GM18507 (cell line): ENCODE measurements around the gene TMEM109.
"Not testable (repeated sequence)": the region's sequence is repeated elsewhere in the genome, so short reads cannot be mapped to it uniquely, and the experiment has no call there.

Experiments used
- DNase-seq: peaks from one replicate; pipeline ENCODE4 v3.0.0; 2011; ENCODE audit warnings: low read depth; ENCODE audit not compliant: insufficient read length; ENCODE audit errors: extremely low spot score
- FAIRE-seq: peaks from 2 replicates; lab custom pipeline; 2011; peaks lifted over from hg19 to GRCh38; lab: Jason Lieb, UNC

The TMEM109 gene

DNA sequence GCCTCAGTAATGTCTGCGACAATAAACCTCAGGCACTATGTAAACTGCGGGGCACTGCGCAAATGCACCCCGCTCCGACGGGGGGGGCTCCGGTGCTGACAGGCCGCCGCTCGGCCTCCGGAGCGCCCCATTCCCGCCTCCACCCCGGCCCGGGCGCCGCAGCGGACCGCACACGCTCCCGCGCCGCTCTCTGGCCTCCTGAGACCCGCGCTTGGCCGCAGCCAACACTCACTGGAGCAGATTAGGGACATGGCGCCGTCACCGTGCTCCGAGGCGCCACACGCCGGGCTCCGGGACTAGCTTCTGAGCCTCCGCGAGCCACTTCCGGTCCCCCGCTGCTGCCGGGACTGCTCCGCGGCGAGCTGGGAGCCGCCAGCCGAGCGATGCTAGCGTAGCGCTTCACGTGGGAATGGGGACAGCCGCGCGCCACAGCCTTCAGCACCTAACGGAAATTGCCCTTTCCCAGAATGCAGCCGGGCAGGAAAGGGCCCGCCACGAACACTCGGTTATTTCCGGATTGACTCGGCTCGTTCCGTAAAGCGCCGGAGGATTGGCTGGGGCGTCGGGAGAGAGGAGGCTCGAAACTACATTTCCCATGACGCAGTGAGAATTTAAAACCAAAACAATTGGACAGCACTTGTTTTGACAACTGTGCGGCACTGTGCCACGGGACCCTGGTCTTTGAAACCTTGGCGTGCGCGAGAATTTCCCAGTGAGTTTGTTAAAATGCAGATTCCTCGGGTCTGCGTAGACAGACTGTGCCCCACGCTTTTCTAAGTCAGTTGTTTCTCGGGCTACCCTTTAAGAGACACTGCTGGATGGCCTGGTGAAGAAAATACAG lies 7.6 kb upstream of the TMEM109 start, which contains the start of gene PRPF19:
Gene PRPF19 (minus strand): TSS at position 454 of the 841 bp plus-strand sequence. CDS start 203 bp downstream, at position 251.
- peak; percentile 98 for FAIRE-seq
- DNase-seq = peak; percentile 94

DNA sequence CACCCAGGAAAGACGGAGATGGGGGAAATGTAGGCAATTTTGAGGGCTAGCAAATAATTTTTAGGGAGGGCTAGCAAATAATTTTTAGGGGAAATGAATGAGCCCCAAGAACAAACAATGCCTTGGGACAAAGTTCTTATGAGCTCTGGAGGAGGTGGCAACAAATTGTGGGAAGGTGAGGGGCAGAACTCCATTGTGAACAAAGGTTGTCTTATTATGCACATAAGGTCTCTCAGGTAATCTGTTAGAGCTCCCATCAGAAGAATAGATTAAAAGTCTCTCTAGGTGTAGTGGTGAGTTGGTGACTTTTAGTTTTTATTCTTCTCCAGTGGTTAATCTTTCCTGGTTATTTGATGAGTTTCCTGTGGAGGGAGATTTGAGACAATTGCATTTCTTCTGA lies 5.2 kb upstream of the TMEM109 start:
- DNase-seq = no peak
- FAIRE-seq = no peak

DNA sequence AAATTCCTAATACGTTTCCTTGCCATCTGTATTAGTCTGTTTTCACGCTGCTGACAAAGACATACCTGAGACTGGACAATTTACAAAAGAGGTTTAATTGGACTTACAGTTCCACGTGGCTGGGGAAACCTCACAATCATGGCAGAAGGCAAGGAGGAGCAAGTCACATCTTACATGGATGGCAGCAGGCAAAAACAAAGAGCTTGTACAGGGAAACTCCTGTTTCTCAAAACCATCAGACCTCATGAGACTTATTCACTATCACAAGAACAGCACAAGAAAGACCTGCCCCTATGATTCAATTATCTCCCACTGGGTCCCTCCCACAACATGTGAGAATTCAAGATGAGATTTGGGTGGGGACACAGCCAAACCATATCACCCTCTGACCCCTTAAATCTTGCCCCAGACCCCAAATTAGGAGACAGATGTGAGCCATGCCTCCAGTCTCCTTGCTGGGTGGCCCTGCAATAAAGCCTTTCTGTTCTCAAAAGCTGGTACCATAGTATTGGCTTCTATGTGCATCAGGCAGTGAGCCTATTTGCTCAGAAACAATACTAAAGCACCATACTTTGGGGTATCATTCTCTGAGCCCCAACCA lies 4.2 kb upstream of the TMEM109 start:
- not testable (repeated sequence) for DNase-seq, FAIRE-seq

DNA sequence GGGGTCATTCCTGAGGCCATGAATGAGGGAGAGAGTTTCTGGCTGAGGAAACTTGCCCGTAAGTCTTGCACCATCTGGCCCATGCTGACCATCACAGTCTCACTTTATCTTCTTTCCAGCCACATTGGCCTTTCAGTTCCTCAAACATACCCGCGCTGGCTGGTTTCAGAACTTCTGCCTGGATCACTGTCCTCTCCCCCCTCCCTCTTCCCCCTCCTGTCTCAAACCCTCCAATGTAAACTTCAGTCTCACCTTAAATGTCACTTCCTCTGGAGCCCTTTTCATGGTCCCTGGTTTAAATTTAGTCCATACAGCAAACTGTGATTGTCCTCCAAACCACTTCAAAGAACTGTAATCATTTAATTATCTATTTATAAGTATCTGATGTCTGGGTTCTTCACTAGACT lies 3.7 kb upstream of the TMEM109 start:
- FAIRE-seq (peak; percentile 98), DNase-seq (no peak)

DNA sequence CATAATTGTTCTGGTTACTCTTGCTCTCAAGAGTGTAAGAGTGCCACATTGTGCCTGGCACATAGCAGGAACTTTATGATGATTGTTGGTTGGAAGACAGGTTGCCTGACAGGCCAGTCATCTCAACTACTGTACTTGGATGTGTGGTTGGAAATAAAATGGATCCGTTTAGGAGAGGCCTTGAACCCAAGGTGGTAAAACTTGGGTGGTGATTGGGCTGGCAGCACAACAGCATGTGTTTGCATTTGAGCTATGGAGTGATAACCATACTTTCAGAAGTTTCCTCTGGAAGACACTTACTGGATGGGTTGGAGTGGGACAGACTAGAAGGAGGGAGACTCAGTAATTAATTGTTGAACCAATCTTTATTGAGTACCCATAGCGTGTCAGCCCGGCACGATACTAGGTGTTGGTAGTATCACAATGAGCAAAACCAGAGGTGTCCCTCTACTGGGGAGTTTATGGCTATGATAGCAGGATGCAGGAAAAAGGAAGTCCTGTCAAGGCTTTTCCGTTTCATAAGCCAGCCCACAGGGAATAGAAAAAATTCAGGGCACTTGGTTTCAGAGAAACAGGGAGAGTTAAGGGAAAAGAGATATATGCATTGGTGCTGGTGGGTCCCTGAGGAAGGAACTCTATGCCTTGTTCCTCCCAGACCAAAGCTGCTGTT lies 3.1 kb upstream of the TMEM109 start:
- DNase-seq (no peak), FAIRE-seq (peak; percentile 77)

DNA sequence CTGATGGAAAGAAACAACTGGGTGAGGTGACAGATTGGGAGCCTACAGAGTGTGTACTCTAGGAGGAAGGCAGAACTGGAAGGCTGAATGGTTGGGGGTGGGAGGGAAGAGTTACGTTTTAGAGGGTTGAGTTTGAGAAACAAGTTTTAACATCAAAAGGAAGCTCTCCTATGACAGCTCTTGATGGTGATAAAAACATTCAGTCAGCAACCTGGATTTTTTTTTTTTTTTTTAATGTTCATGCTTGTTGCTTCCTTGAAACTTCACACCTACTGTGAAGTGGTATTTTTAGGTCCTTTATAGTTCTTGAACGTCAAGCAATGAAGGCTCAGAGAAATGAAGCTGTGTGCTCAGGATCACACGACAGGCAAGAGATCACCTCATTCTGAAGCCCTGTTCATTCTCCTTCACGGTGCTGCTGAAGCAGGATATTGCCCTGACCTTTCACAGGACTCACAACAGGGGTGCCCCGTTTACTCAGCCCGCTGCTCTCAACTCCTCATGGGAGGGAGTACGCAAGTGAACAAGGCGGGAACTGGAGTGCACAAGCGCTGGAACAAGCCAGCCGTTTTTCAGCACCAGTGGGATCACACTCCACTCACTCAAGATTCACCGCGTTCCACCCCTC lies 1.6 kb upstream of the TMEM109 start:
- FAIRE-seq = no peak
- no peak for DNase-seq

DNA sequence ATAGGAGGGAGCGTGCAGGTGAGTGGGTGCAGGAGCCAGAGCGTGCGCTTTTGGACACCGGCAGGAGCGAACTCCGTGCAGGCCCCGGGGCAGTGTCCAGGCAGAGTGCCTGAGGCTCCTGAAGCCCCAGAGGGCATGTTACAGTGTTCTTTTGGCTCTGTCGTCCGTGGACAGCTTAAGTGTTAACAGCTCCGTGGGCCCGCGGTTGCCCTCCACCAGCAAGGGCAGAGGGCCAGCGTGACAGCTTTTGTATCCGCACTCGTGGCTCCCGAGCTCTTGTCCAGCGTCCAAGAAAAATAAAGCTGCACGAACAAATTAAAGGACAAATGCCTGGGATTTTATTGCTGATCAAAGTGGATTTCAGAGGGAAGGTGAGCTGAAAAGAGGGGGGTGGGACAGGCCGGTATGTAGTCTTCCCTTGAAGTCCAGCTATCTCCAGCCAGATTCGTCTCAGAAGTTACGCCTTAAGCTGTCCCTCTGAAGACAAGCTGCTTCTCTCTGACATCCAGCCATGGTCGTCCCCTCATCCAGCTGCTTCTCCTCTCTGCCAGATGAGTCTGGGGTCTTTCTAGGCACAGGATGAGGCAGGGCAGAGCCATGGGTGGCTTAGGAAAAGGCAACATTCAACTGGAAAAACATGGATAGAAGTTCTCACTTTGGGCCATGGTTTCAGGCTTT lies 968 bp upstream of the TMEM109 start:
- FAIRE-seq (no peak), DNase-seq (no peak)

DNA sequence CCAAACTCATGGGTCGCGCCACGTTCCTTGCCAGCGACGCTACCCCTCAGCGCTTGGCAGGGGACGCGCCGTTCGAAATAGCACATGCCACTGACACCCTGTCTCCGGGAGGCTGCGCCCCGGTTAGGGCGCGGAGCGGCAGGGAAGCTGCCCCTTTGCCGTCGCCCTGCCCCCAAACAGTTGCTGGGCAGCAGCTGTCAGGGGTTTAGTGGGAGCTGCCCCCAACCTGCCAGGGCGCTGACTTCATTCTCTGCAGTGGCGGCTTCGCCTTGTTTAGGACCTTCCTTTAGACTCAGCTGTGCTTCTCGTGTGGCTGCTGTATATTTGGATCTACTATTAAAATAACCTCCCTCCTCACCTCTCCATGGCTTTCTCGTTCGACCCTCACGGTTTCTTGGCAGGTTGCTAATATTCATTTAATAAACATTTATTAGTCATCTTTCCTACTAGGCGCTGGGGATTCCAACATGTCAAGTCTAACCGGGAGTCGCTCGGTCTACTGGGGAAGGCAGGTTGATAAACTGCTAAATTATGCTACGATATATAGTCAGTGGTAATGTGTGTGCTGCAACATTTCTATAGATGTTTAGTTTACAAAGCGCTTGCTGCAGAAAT lies 782 bp downstream of the TMEM109 start:
- no peak for DNase-seq
- FAIRE-seq = no peak

DNA sequence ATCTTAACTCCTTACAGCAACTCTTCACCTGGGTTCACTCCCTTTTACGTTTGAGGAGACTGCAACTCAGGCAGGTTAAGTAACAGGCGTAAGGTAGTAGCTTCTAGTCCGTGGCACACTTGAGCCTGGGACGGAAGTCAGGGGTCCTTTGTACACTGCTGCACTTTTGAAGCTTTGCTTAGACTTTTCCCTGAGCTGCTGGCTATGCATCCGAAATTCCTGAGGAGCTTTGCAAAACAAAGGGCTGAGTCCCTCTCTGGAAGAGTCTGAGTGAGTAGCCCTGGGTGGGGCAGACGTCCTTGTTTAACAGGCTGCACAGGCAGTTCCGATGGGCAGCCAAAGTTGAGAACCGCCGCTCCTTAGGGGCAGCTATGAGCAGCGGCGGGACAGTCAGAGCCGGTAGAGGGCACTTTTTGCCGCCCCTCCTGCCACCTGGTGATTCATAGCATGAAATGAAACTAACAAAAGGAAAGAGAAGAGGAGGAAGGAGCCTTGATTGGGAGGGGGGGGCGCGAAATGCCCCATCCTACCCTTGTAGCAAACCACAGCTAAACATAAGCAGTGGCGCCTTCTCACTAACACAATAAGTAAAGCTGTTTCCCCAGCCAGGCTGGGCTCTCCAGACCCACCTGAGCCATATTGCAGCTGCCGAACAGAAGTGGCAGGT lies 1.4 kb downstream of the TMEM109 start:
- FAIRE-seq = peak; percentile 86
- DNase-seq = peak; percentile 72

DNA sequence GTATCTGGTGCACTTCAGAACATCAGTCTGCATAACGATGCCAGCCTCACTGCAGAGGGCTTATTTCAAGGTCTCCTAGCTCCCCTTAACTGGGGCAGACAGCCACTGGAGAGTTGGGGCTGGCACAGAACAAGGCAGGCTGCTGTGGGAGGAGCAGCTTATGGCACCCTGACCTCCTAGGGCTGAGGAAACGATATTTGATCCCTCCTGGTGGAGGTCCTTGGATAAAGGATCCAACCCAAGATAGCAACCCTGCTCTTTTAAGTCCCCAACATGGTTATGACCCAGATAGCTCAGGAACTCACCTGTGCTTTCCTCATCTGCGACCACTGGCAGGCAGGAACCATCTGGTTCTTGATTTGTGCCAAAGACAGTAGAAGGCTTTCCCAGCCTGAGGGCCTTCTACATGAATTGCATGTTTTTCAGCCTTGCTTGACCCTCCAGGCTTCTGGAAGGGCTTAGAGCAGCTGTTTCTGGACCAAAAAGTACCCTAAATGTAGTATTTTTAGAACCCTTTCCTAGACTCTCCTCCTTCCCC lies 2.8 kb downstream of the TMEM109 start:
- no peak for FAIRE-seq
- no peak for DNase-seq

DNA sequence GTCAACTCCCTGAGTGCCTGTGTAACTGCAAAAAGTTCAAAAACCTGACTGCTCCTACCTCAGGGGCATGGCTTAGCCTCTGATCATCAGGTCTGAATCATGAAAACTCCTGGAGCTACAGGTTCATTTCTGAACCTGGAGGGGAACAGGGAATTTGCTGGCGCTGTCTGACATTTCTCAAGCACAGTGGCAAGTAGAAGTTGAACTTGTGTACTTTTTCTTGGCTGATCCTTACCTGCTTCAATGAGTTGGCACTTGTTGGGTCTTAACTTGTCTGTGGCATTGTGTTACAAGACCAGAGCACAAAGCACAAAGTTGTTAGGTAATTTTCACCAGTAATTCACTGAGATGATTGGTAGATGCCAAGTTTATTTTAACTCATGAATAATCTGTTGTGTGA lies 3.3 kb downstream of the TMEM109 start:
- no peak for DNase-seq
- no peak for FAIRE-seq

DNA sequence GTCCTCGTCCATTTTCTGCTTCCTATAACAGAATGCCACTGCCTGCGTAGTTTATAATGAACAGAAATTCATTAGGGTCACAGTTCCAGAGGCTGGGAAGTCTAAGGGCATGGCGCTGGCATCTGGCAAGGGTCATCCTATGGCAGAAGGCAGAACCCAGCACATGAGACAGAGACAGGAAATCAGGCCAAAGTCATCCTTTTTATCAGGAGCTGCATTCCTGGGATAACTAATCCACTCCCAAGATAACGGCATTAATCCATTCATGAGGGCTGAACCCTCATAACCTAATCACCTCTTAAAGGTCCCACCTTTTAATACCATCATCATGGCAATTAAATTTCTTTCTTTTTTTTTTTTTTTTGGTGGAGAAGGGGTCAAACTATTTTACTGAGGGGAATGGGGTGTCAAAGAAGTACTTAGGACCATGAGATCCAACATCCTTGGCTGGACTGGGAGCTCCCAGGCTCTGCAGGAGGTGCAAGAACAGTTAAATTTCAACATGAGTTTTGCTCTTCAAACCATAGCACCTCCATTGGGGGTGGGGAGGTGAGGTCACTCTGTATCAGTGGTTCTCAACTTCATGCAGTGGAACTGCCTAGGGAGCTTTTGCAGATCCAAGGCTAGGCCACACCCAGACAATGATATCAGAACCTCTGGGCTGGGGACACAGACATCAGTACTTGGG lies 4.4 kb downstream of the TMEM109 start:
- FAIRE-seq (no peak), DNase-seq (no peak)

DNA sequence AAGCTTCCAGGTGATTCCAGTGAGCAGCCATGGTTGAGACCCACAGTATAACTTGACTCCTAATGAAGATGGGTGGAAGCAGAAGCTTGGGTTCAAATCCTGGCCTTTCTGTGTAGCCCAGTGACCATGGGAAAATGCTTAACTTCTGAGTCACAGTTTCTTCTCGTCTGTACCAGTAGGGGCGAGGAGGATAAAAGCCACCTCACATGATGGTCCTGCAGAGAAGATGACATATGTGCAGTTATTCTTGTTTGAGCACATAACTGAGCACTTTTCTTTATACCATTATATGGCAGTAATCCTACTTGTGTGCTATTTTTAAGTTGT lies 4.9 kb downstream of the TMEM109 start:
- FAIRE-seq (no peak), DNase-seq (no peak)

DNA sequence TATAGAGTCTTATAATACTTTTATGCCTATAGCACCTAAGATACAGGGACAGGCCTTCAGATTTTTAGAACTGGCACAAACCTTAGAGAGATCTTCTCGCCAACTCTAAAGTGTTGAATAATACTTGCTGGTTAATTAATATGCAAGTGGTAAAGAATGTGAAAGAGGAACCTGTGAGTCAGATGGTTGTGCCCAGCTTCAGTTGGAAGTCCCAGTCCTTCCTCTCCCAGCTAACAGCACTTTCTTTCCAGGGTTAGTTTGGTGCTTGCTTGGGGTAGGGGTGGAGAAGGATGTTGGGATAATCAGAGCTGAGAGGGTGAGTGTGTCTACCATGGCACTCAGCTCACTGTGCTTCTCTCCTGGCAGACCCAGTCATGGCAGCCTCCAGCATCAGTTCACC lies 5.4 kb downstream of the TMEM109 start:
- FAIRE-seq (no peak), DNase-seq (no peak)

DNA sequence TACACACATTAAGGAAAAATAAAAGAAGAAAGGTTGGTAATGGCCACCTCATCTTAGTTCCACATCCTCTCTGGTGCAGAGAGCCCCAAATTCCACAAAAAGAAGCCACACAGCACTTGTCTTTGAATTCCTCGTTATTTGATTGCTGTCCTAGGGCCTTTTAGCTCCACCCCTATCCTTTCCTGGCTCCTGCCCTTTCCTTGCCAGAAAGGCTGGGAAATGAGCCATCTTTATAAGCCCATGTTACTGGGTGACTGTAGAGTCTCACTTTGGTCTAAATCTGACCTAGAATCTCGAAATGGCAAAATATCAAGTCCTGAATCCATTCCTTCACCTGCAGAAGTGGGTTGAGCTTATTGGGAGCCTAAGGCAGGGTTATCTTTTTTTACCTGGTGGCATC lies 6.0 kb downstream of the TMEM109 start:
- DNase-seq (no peak), FAIRE-seq (no peak)

DNA sequence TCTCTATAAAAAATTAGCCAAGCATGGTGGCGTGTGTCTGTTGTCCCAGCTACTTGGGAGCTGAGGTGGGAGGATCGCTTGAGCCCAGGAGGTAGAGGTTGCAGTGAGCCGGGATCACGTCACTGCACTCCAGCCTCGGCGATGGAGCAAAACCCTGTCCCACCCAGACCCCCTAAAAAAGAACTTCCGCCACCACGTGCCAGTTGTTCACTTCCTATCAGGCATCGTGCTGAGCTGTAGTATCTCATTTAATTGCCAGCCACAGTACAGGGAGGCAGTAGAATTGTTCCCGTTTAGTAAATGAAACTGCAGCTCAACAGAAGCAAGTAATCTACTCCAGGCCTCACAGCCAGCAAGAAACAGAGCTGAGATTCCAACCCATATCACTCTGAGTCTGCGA lies 7.3 kb downstream of the TMEM109 start:
- DNase-seq (no peak), FAIRE-seq (no peak)

DNA sequence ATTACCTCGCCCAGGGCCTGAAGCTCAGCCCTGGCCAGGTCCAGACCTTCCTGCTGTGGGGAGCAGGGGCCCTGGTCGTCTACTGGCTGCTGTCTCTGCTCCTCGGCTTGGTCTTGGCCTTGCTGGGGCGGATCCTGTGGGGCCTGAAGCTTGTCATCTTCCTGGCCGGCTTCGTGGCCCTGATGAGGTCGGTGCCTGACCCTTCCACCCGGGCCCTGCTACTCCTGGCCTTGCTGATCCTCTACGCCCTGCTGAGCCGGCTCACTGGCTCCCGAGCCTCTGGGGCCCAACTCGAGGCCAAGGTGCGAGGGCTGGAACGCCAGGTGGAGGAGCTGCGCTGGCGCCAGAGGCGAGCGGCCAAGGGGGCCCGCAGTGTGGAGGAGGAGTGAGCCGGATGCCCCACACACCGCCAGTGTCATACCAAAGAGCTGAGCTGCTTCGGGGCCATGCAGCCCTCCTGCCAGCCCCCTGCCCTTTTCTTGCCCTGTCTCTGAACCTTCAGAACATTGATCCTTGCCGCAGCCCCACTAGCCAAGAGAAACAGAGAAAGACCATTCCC lies 7.9 kb downstream of the TMEM109 start:
- no peak for FAIRE-seq

DNA sequence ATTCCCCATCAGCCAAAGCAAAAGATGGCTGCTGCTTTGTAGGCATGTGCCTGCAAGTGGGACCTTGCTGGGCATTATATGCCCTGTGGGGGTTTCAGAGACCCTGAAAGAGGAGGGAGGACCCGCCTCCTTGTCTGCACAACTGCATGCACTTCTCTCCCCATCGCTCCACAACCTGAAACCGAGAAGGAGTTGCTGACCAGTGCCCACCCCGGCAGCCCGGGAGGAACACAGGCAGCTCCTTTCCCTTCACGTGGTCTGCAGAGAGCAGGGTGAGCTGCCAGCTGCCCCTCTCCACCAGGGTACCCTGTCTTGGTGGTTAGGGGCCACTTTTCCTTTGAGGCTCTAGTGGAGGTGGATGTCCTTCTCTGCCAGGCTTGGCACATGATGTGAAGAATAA lies 8.9 kb downstream of the TMEM109 start:
- no peak for FAIRE-seq
- no peak for DNase-seq

More for the DNA sequence above, 7.9 kb downstream of the TMEM109 start:
- no peak for DNase-seq
